ENCODE results near the gene FHIT.

DNA sequence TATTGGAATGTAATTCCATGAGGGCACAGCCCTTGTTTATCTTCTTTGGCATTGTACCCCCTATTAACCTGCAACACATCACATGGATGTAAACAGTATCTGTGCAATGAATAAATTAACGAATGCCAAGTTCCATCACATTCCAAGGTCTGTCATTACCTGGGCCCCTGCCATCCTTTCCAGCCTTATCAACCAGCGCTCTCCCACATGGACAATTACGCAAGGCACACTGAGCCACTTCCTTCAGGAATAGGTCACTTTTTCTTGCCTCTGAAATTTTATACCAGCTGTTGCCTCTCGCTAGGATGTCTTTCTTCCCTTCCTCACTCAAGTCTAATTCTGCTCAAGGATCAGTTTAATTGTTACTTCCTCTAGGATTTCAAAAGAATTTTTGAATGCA lies 1149.6 kb downstream of the FHIT start:
- TF ChIP-seq, protein P1, sequence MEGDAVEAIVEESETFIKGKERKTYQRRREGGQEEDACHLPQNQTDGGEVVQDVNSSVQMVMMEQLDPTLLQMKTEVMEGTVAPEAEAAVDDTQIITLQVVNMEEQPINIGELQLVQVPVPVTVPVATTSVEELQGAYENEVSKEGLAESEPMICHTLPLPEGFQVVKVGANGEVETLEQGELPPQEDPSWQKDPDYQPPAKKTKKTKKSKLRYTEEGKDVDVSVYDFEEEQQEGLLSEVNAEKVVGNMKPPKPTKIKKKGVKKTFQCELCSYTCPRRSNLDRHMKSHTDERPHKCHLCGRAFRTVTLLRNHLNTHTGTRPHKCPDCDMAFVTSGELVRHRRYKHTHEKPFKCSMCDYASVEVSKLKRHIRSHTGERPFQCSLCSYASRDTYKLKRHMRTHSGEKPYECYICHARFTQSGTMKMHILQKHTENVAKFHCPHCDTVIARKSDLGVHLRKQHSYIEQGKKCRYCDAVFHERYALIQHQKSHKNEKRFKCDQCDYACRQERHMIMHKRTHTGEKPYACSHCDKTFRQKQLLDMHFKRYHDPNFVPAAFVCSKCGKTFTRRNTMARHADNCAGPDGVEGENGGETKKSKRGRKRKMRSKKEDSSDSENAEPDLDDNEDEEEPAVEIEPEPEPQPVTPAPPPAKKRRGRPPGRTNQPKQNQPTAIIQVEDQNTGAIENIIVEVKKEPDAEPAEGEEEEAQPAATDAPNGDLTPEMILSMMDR (IDR thresholded peaks at IDR 0.05) = no peak
- no peak for TF ChIP-seq POLR2A (IDR thresholded peaks at IDR 0.05)
